Naive B cell (primary cell): Measurements from ENCODE around the gene KRTAP1-3. TPM values are rescaled to one million over a fixed set of nuclear protein-coding genes. Genes with fewer than 3 reads are reported as not detected.
"Not testable (repeated sequence)": the region's sequence is repeated elsewhere in the genome, so short reads cannot be mapped to it uniquely, and the experiment has no call there.

Experiments
- ATAC-seq, 2 donors: fragments of 150-1000 bp; cut with Tn5 transposase; 2 replicates each; pipeline ENCODE4 v1.10.0; 2021; ENCODE audit warnings: low read depth in 2 of 2, mild to moderate bottlenecking in 2 of 2, moderate library complexity in 2 of 2
- DNase-seq: peaks from one replicate; pipeline ENCODE4 v3.0.0; 2022
- H3K27ac Mint-ChIP-seq, 6 donors: one replicate each; pipeline ENCODE4 v1.8.0; 2020 to 2022; ENCODE audit warnings: mild to moderate bottlenecking in 6 of 6, mixed read lengths in 6 of 6, moderate library complexity in 5 of 6, inconsistent platforms in 2 of 6
- H3K27me3 Mint-ChIP-seq, 3 donors: one replicate each; pipeline ENCODE4 v1.8.0; 2021 to 2022; ENCODE audit warnings: mixed read lengths in 3 of 3, mild to moderate bottlenecking in 1 of 3
- H3K36me3 Mint-ChIP-seq, 2 donors: one replicate each; pipeline ENCODE4 v1.8.0; 2020 to 2022; ENCODE audit warnings: mixed read lengths in 2 of 2, inconsistent platforms in 1 of 2, mild to moderate bottlenecking in 1 of 2
- H3K4me1 Mint-ChIP-seq, 3 donors: one replicate each; pipeline ENCODE4 v1.8.0; 2020 to 2022; ENCODE audit warnings: mixed read lengths in 3 of 3, inconsistent platforms in 1 of 3, mild to moderate bottlenecking in 1 of 3, moderate library complexity in 1 of 3
- H3K4me3 Mint-ChIP-seq, 8 donors: one replicate each; pipeline ENCODE4 v1.8.0; 2020 to 2022; ENCODE audit warnings: mild to moderate bottlenecking in 8 of 8, mixed read lengths in 8 of 8, moderate library complexity in 8 of 8, inconsistent platforms in 2 of 8
- H3K9me3 Mint-ChIP-seq, 7 donors: one replicate each; pipeline ENCODE4 v1.8.0; 2020 to 2022; ENCODE audit warnings: mixed read lengths in 7 of 7, mild to moderate bottlenecking in 5 of 7, inconsistent platforms in 2 of 7, moderate library complexity in 1 of 7
- polyA plus RNA-seq, 6 donors: library from polyadenylated mRNA; unstranded; fragments of 300-500 nt; fragmentation: Illumina TruSeq; gene quantifications; one replicate each; pipeline ENCODE4 v1.2.3, GENCODE V29; 2021; ENCODE audit warnings: low read depth in 6 of 6

Gene KRTAP1-3
- polyA plus RNA-seq, 6 donors from 2014 or later: not detected

DNA sequence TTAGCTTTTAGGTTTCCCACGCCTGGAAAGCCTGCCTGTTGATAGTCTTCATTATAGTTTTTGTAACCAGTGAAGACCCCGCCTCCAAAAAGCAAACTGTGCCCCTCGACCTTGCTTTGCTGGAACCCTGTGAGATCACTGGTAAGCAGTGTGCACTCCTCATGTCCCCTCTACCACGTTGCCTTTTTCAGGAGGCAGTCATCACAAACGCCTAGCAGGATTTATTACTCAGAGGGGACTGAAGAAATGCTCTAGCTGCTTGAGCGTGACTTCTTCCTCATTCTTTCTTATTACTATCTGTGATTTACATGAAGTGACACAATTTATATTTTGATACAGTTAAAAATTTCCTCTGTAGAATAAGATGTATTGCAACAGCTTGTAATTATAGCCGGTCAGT is 19.2 kb downstream of the KRTAP1-3 start:
- Mint-ChIP-seq H3K4me1 (peaks cover 7 to 13% (median 7%) of the 10 kb centered on the region in 3 donors), H3K36me3 (no peaks in the 10 kb centered on the region), H3K27me3 (peaks cover 0 to 13% (median 0%) of the 10 kb centered on the region in 3 donors), H3K27ac (peak overlapping the region in 2 of 6 donors; percentile 1 to 21), H3K9me3 (peaks cover 0 to 1% (median 0%) of the 10 kb centered on the region in 7 donors), H3K4me3 (no peak overlapping the region)
- DNase-seq: no peak
- peak in 1 of 2 donors; percentile 23 for ATAC-seq

DNA sequence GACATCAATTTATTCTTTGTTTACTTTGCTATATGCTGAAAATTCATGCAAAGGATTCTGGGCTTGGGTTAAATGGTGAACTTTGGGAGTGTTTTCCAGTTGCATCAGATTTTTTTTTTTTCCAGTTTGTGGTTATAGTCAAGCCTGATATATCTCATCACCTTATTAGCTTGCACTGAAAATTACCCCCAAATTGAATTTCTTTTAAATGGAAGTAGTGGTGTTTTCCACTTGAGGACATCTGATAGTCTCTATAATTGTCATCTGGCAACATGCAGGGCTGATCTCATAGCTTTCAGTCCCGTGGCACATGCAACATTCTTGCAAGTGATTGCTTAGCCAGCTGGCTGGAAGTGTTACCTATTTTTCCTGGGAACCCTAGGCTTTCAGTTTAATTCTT is 21.1 kb downstream of the KRTAP1-3 start:
- no peak overlapping the region for H3K4me3 Mint-ChIP-seq
- peaks cover 0 to 18% (median 0%) of the 10 kb centered on the region in 3 donors for H3K27me3 Mint-ChIP-seq
- peaks cover 0 to 1% (median 0%) of the 10 kb centered on the region in 7 donors for H3K9me3 Mint-ChIP-seq
- no peak for DNase-seq
- no peaks in the 10 kb centered on the region for H3K36me3 Mint-ChIP-seq
- ATAC-seq: no peak
- peaks cover 7 to 13% (median 7%) of the 10 kb centered on the region in 3 donors for H3K4me1 Mint-ChIP-seq
- peak overlapping the region in 1 of 6 donors; percentile 24 for H3K27ac Mint-ChIP-seq

DNA sequence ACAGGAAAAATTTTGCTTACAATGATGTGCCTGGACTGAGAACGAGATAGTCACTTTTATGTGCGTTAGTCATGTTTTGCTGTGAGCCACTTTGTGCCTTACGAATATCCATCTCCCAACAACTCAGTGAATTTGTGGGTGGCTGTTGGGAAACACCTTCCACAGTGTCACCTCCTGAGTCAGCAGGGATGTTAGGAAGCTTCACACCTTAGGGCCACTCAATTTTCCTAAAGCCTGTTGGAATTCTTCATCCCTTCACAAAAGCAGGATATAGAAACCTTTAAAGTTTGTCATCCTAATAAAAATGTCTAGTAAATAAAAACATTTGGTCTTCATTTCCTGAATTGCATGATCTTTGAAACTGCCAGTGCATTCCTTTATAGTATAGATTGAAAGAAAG is 21.5 kb downstream of the KRTAP1-3 start:
- Mint-ChIP-seq H3K4me3 (no peak overlapping the region), H3K27ac (no peak overlapping the region), H3K27me3 (peaks cover 0 to 19% (median 0%) of the 10 kb centered on the region in 3 donors), H3K36me3 (no peaks in the 10 kb centered on the region), H3K4me1 (peaks cover 7 to 13% (median 7%) of the 10 kb centered on the region in 3 donors), H3K9me3 (peaks cover 0 to 1% (median 0%) of the 10 kb centered on the region in 7 donors)
- ATAC-seq (no peak), DNase-seq (no peak)

DNA sequence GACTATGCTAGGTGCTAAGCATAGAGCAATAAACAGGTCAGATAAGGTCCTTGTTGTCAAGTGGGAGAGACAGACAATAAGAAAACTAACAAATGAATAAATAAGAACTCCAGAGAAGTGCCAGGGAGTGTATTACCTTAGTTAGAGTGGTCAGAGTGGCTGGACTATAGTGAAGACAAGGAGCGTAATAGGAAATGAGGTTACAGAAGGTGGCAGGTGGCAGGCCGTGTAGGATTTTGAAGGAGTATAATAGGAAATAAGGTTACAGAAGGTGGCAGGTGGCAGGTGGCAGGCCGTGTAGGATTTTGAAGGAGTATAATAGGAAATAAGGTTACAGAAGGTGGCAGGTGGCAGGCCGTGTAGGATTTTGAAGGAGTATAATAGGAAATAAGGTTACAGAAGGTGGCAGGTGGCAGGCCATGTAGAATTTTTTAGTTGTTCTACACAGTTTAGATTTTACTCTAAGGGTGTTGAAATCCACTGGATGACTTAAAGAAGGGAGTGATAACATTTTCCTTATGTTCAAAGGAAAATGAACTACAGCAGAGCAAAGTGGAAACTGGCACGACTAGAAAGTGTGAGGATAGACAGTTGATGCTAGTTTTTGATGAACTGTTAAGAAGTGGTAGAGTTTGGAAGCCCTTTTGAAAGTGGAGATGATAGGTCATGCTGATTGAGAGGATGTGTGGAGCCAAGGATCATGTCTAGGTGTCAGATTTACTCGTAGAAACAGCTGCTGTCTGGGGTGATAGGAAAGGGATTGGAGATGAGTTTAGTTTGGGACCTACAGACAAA is 22.2 kb downstream of the KRTAP1-3 start:
- Mint-ChIP-seq H3K9me3 (peaks cover 0 to 1% (median 0%) of the 10 kb centered on the region in 7 donors), H3K4me1 (peaks cover 7 to 13% (median 7%) of the 10 kb centered on the region in 3 donors), H3K36me3 (no peaks in the 10 kb centered on the region), H3K27me3 (peaks cover 0 to 19% (median 0%) of the 10 kb centered on the region in 3 donors), H3K27ac (peak overlapping the region in 2 of 6 donors; percentile 1 to 58), H3K4me3 (no peak overlapping the region)
- DNase-seq (no peak), ATAC-seq (no peak)

DNA sequence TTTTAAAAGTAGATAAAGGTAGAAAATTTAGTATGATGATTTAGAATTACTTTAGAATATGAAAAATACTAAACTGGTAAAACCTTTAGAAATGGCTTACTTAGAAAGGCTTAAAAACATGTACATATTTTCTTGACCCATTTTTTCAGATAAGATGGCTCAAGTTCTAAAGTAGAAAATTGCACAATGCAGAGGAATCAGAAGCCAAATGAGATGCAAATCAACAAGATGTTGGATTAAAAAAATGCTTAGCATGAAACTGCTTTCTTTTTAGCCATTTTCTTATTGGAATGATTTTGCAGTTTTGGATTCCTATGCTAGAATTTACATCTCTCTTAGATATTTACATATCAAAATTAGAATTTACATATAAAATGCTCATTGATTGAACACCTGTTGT is 24.2 kb downstream of the KRTAP1-3 start:
- DNase-seq (no peak), ATAC-seq (no peak)
- Mint-ChIP-seq H3K27ac (peak overlapping the region in 1 of 6 donors; percentile 12), H3K4me1 (peaks cover 2 to 6% (median 3%) of the 10 kb centered on the region in 3 donors), H3K9me3 (no peaks in the 10 kb centered on the region), H3K36me3 (no peaks in the 10 kb centered on the region), H3K4me3 (no peak overlapping the region), H3K27me3 (peaks cover 0 to 15% (median 0%) of the 10 kb centered on the region in 3 donors)

DNA sequence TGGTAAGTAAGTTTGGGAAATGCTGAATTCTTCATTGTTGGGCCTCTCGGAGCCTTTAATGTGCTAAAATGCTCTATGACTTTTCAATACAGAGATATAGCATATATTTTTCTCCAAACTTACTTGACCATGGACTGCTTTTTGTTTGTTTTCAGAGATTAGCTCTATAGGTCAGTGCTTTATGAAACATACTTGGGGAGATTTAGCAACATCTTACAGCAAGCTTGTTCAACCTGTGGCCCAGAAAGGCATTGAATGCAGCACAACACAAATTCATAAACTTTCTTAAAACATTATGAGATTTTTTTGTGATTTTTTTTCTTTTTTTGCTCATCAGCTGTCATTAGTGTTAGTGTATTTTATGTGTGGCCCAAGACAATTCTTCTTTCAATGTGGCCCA is 24.7 kb downstream of the KRTAP1-3 start:
- Mint-ChIP-seq H3K36me3 (no peaks in the 10 kb centered on the region), H3K4me3 (no peak overlapping the region), H3K4me1 (peaks cover 0 to 1% (median 0%) of the 10 kb centered on the region in 3 donors), H3K9me3 (no peaks in the 10 kb centered on the region), H3K27me3 (peaks cover 0 to 12% (median 0%) of the 10 kb centered on the region in 3 donors), H3K27ac (no peak overlapping the region)
- ATAC-seq: no peak
- no peak for DNase-seq

DNA sequence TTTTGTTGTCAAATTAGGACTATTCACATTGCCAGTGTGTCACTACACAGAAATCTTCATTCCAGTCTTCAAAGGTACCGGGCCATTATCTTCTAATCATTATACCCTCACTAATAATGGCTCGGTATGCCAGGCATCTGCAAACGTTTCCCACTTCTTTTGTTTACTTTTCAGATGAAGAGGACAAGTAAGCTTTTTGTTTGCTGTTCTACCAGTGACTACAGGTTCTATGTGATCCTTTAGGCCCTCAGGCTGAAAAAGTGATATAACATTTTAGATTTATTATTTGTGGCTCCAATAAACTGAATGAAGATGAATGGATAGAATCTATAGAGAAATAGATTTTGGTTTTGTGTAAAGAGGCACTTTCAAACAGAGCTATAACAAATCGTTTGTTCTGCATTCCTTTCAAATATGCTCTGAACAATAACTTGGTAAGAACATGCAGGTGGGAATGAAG is 25.3 kb downstream of the KRTAP1-3 start:
- Mint-ChIP-seq H3K36me3 (no peaks in the 10 kb centered on the region), H3K4me3 (no peak overlapping the region), H3K4me1 (no peaks in the 10 kb centered on the region), H3K27ac (no peak overlapping the region), H3K9me3 (no peaks in the 10 kb centered on the region), H3K27me3 (peaks cover 0 to 16% (median 3%) of the 10 kb centered on the region in 3 donors)
- no peak for DNase-seq
- no peak for ATAC-seq

DNA sequence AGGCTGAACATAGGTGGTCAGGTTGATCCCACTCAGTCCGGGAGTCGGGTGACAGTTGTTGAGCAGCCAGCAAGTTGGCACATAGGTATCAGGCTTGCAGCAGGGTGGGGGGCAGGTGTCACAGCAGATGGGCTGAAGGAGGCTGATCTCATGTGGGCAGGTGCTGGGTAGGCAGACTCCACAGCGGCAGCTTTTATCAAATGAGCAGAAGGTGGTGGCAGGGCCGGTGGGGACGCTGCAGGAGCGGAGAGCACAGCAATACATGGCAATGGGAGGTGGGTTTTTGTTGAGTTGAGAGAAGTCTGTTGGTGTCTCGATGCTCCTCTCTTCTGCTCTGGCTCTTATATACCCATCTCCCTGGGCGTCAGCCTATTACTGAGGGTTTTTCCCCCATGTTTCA is 25.9 kb downstream of the KRTAP1-3 start, which contains the start of gene KRTAP3-1:
TSS of gene KRTAP3-1 (minus strand) at position 318 of the 400 bp plus-strand sequence. CDS start at position 264, 54 bp downstream.
- no peak within 1 kb of the TSS for H3K27ac Mint-ChIP-seq
- H3K9me3 Mint-ChIP-seq: no peaks in the 10 kb centered on the region
- H3K4me3 Mint-ChIP-seq: no peak within 1 kb of the TSS

DNA sequence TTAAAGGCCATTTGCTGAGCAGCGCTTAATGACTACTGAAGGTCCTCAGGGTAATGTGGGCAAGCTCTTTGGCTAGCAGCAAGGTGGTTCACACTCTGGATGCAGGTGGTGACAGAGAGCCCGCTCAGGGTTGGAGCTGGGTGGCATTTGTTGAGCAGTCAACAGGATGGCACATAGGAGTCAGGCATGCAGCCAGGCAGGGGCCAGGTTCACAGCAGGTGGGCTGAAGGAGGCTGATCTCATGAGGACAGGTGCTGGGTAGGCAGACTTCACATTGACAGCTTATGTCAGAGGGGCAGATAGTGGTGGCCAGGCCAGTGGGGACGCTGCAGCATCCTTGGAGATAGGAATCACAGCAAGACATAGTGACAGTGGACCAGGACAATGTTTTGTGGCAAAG is 30.3 kb downstream of the KRTAP1-3 start:
- H3K4me1 Mint-ChIP-seq: no peaks in the 10 kb centered on the region
- H3K27ac Mint-ChIP-seq: no peak overlapping the region
- no peak overlapping the region for H3K4me3 Mint-ChIP-seq
- no peaks in the 10 kb centered on the region for H3K36me3 Mint-ChIP-seq
- ATAC-seq: no peak
- H3K9me3 Mint-ChIP-seq: peaks cover 0 to 2% (median 0%) of the 10 kb centered on the region in 7 donors
- peaks cover 21 to 34% (median 27%) of the 10 kb centered on the region in 3 donors for H3K27me3 Mint-ChIP-seq
- DNase-seq: no peak

More for the DNA sequence above, 25.9 kb downstream of the KRTAP1-3 start, which contains the start of gene KRTAP3-1:
- ATAC-seq (no peak), DNase-seq (no peak)
- peaks cover 0 to 22% (median 8%) of the 10 kb centered on the region in 3 donors for H3K27me3 Mint-ChIP-seq
- no peaks in the 10 kb centered on the region for H3K4me1 Mint-ChIP-seq
- no peaks in the 10 kb centered on the region for H3K36me3 Mint-ChIP-seq

DNA sequence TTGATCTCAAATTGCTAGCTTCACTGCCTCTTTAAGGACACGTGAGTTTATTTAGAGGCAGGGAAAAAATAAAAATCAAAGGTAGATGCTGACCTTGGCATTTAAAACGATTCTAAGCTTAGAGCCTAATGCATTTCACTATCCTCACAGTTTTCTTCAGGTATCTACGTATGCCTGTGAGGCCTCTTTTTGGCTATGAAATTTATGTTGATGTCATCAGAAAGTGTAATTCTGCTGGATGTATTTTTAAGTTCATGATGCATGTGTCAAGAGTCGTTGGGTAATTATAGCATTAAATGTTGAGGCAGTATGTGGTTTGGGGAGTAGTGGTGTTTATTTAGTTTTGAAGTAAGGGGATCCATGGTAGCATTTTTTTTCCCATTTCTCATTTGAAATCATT is 30.7 kb downstream of the KRTAP1-3 start:
- DNase-seq (no peak), ATAC-seq (no peak)
- peaks cover 0 to 3% (median 0%) of the 10 kb centered on the region in 7 donors for H3K9me3 Mint-ChIP-seq
- no peaks in the 10 kb centered on the region for H3K36me3 Mint-ChIP-seq
- H3K4me3 Mint-ChIP-seq: no peak overlapping the region
- no peaks in the 10 kb centered on the region for H3K4me1 Mint-ChIP-seq
- H3K27ac Mint-ChIP-seq: peak overlapping the region in 1 of 6 donors; percentile 14
- H3K27me3 Mint-ChIP-seq: peaks cover 21 to 38% (median 31%) of the 10 kb centered on the region in 3 donors

DNA sequence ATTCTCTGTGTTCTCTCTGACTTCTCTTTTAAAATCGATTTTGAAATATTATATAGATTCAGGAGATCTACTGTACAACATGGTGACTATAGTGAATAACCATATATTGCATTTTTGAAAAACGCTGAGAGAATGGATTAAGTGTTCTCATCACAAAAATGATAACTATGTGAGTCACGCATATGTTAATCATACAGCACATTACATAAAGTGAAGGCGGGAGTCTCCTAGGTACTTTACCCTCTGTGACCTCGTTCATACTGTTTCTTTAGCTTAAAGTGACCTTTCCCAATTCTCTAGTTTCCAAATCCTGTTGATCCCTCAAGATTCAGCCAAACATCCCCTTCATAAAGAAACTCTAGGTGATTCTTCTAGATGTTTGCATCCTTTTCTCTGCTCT is 31.9 kb downstream of the KRTAP1-3 start:
- DNase-seq (no peak), ATAC-seq (no peak)
- H3K27me3 Mint-ChIP-seq: peaks cover 21 to 48% (median 31%) of the 10 kb centered on the region in 3 donors
- no peaks in the 10 kb centered on the region for H3K4me1 Mint-ChIP-seq
- no peaks in the 10 kb centered on the region for H3K36me3 Mint-ChIP-seq
- peaks cover 0 to 3% (median 0%) of the 10 kb centered on the region in 7 donors for H3K9me3 Mint-ChIP-seq
- no peak overlapping the region for H3K27ac Mint-ChIP-seq
- no peak overlapping the region for H3K4me3 Mint-ChIP-seq

DNA sequence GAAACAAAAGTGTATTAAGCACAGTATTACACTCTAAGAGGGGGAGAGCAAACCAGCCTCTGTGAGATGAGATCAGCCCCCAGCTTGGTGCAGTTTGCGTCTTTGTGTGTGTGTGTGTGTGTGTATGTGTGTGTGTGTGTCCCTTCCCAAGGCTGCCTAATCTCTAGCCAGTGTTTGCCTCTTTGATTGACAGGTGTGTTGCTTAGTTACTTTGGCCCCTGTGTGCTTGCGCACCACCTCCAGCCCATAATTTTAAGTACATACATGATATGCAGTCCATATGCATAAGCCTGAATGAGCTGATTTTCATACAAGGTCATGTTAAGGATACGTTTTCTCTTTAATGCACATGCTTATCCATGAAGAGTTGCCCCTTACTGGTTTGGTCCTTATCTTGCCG is 32.9 kb downstream of the KRTAP1-3 start:
- Mint-ChIP-seq H3K27ac (no peak overlapping the region), H3K4me1 (no peaks in the 10 kb centered on the region), H3K4me3 (no peak overlapping the region), H3K27me3 (peaks cover 30 to 59% (median 40%) of the 10 kb centered on the region in 3 donors), H3K9me3 (peaks cover 0 to 3% (median 0%) of the 10 kb centered on the region in 7 donors), H3K36me3 (no peaks in the 10 kb centered on the region)
- DNase-seq (no peak), ATAC-seq (no peak)

DNA sequence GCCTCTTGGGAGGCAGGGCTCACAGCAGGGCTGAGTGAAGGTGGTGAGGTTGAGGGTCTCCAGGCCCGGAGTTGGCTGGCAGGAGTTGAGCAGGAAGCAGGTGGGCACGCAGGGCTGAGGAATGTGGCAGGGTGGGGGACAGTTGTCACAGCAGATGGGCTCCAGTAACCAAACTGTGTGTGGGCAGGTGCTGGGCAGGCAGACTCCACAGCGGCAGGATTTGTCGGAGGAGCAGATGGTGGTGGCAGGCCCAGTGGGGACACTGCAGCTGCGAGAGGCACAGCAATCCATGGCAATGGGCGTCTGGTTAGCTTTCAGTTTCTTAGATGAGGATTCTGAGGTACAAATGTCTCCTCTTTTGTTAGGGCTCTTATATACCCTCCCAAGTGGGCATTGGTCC is 35.1 kb downstream of the KRTAP1-3 start, which contains the start of gene KRTAP3-2:
TSS of gene KRTAP3-2 (minus strand) at position 344 of the 400 bp plus-strand sequence. CDS start at position 291, 53 bp downstream.
- not testable (repeated sequence) for H3K27ac Mint-ChIP-seq, H3K4me3 Mint-ChIP-seq, H3K4me1 Mint-ChIP-seq, H3K36me3 Mint-ChIP-seq, ATAC-seq, DNase-seq, H3K9me3 Mint-ChIP-seq
- H3K27me3 Mint-ChIP-seq: peaks cover 38 to 70% (median 49%) of the 10 kb centered on the region in 3 donors
